Endodermal cell (in vitro differentiated cells): ENCODE measurements around the gene POU2F3. TPM values are rescaled to one million over a fixed set of nuclear protein-coding genes. Genes with fewer than 3 reads are reported as not detected.
A peak's percentile ranks its signal among the peaks of the same experiment; 100 is the strongest.

ENCODE experiments used
- DNase-seq: peaks from one replicate; pipeline ENCODE4 v3.0.0-alpha.2; 2017
- H3K27ac ChIP-seq: 2 replicates; pipeline ENCODE4 v1.5.1; 2013; ENCODE audit warnings: mild to moderate bottlenecking, low read depth, low read length, moderate library complexity
- H3K27me3 ChIP-seq: 2 replicates; pipeline ENCODE4 v1.6.1; 2013; ENCODE audit warnings: mild to moderate bottlenecking, low read length, moderate library complexity; ENCODE audit not compliant: insufficient read depth, control insufficient read depth, poor library complexity, severe bottlenecking
- H3K36me3 ChIP-seq: 2 replicates; pipeline ENCODE4 v1.7.0; 2013; ENCODE audit warnings: mild to moderate bottlenecking, low read length, moderate library complexity; ENCODE audit not compliant: control insufficient read depth, insufficient read depth
- H3K4me1 ChIP-seq: one replicate; pipeline ENCODE4 v1.7.0; 2013; ENCODE audit warnings: low read length; ENCODE audit not compliant: control insufficient read depth, insufficient read depth
- H3K4me3 ChIP-seq: 2 replicates; pipeline ENCODE4 v1.5.1; 2013; ENCODE audit warnings: mild to moderate bottlenecking, low read length, moderate library complexity
- H3K9ac ChIP-seq: 2 replicates; pipeline ENCODE4 v1.6.1; 2013; ENCODE audit warnings: mild to moderate bottlenecking, low read length, moderate library complexity; ENCODE audit not compliant: poor library complexity, severe bottlenecking; ENCODE audit errors: extremely low read depth
- H3K9me3 ChIP-seq: 2 replicates; pipeline ENCODE4 v1.6.1; 2013; ENCODE audit warnings: mild to moderate bottlenecking, low read length, moderate library complexity; ENCODE audit not compliant: control insufficient read depth
- H3K27ac Mint-ChIP-seq: 2 replicates; pipeline ENCODE4 v1.8.0; 2020; ENCODE audit warnings: mixed read lengths
- H3K27me3 Mint-ChIP-seq: 2 replicates; pipeline ENCODE4 v1.8.0; 2021; ENCODE audit warnings: mild to moderate bottlenecking, mixed read lengths; ENCODE audit not compliant: insufficient read depth
- H3K36me3 Mint-ChIP-seq: 2 replicates; pipeline ENCODE4 v1.8.0; 2020; ENCODE audit warnings: low read depth, mixed read lengths
- H3K4me1 Mint-ChIP-seq: 2 replicates; pipeline ENCODE4 v1.8.0; 2020; ENCODE audit warnings: mixed read lengths
- H3K4me3 Mint-ChIP-seq: 2 replicates; pipeline ENCODE4 v1.8.0; 2020; ENCODE audit warnings: mild to moderate bottlenecking, moderate library complexity, mixed read lengths
- H3K9me3 Mint-ChIP-seq: 2 replicates; pipeline ENCODE4 v1.8.0; 2020; ENCODE audit warnings: mild to moderate bottlenecking, mixed read lengths
- WGBS, 2 experiments: methylation state at CpG; one replicate each; pipeline versions ENCODE4 v1.1.5 to v1.1.7; 2013; ENCODE audit warnings: missing lambda C conversion rate in 2 of 2, mixed read lengths in 1 of 2; ENCODE audit not compliant: insufficient coverage in 1 of 2, insufficient read length in 1 of 2; 5-methylcytosine and 5-hydroxymethylcytosine counted together
- total RNA-seq, 2 donors: library from RNA; stranded (reverse); fragmentation: NEBNext Ultra II Directional in 1 of 2; extraction: Animal tissue kit (Norgen Biotek cat#: 25700) in 1 of 2; gene quantifications; 2 replicates in 1 of 2; 3 replicates in 1 of 2; pipeline ENCODE4 v1.2.1, GENCODE V29; 2021
- TF ChIP-seq, protein P1 (sequence below): fragments of 200-600 bp; sonication (generic); conservative IDR thresholded peaks from 2 replicates; pipeline ENCODE4 v1.5.0; 2021; ENCODE audit warnings: antibody characterized with exemption, mild to moderate bottlenecking

POU2F3 gene
- total RNA-seq, 2 donors from 2014 or later: 0.46 TPM; not detected in 1

GRCh38 chr11:120305286-120305685 lies 65.3 kb downstream of the POU2F3 start:
- WGBS, 2 experiments: 91 to 92% methylated on average over 9 to 12 of the region's 12 CpGs
- TF ChIP-seq, protein P1, sequence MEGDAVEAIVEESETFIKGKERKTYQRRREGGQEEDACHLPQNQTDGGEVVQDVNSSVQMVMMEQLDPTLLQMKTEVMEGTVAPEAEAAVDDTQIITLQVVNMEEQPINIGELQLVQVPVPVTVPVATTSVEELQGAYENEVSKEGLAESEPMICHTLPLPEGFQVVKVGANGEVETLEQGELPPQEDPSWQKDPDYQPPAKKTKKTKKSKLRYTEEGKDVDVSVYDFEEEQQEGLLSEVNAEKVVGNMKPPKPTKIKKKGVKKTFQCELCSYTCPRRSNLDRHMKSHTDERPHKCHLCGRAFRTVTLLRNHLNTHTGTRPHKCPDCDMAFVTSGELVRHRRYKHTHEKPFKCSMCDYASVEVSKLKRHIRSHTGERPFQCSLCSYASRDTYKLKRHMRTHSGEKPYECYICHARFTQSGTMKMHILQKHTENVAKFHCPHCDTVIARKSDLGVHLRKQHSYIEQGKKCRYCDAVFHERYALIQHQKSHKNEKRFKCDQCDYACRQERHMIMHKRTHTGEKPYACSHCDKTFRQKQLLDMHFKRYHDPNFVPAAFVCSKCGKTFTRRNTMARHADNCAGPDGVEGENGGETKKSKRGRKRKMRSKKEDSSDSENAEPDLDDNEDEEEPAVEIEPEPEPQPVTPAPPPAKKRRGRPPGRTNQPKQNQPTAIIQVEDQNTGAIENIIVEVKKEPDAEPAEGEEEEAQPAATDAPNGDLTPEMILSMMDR: no peak
- no peaks in the 10 kb centered on the region for H3K36me3 Mint-ChIP-seq
- no peaks in the 10 kb centered on the region for H3K36me3 ChIP-seq
- no peaks in the 10 kb centered on the region for H3K27me3 ChIP-seq
- H3K9me3 Mint-ChIP-seq: no peaks in the 10 kb centered on the region
- H3K9me3 ChIP-seq: no peaks in the 10 kb centered on the region
- H3K4me1 ChIP-seq: no peaks in the 10 kb centered on the region
- peaks cover 14% of the 10 kb centered on the region for H3K4me1 Mint-ChIP-seq
- peaks cover 9% of the 10 kb centered on the region for H3K27me3 Mint-ChIP-seq
- no peak for DNase-seq
- no peak overlapping the region for H3K4me3 ChIP-seq
- no peak overlapping the region for H3K27ac Mint-ChIP-seq
- H3K27ac ChIP-seq: no peak overlapping the region
- no peak overlapping the region for H3K9ac ChIP-seq
- no peak overlapping the region for H3K4me3 Mint-ChIP-seq

- no peak overlapping the region for H3K27ac Mint-ChIP-seq
- Histone ChIP-seq H3K9me3 (no peaks in the 10 kb centered on the region), H3K9ac (no peak overlapping the region), H3K4me3 (no peak overlapping the region), H3K36me3 (no peaks in the 10 kb centered on the region), H3K4me1 (no peaks in the 10 kb centered on the region), H3K27ac (no peak overlapping the region), H3K27me3 (no peaks in the 10 kb centered on the region)
- DNase-seq: peak; percentile 86
- TF ChIP-seq, protein P1: peak; percentile 69
- H3K27me3 Mint-ChIP-seq: peaks cover 7% of the 10 kb centered on the region
- WGBS, 2 experiments: 63 to 67% methylated on average over 4 to 11 of the region's 11 CpGs
- no peaks in the 10 kb centered on the region for H3K9me3 Mint-ChIP-seq
- H3K36me3 Mint-ChIP-seq: no peaks in the 10 kb centered on the region
- H3K4me1 Mint-ChIP-seq: peaks cover 14% of the 10 kb centered on the region
- H3K4me3 Mint-ChIP-seq: no peak overlapping the region
These were observed 66.7 kb downstream of the POU2F3 start for GRCh38 chr11:120306519-120307242.

- no peak overlapping the region for H3K4me3 ChIP-seq
- H3K9ac ChIP-seq: no peak overlapping the region
- DNase-seq: no peak
- no peaks in the 10 kb centered on the region for H3K9me3 ChIP-seq
- 93 to 96% methylated on average over 9 to 11 of the region's 11 CpGs for WGBS, 2 experiments
- Mint-ChIP-seq H3K9me3 (no peaks in the 10 kb centered on the region), H3K27ac (no peak overlapping the region), H3K4me3 (no peak overlapping the region), H3K27me3 (peaks cover 7% of the 10 kb centered on the region), H3K36me3 (no peaks in the 10 kb centered on the region), H3K4me1 (peaks cover 7% of the 10 kb centered on the region)
- no peaks in the 10 kb centered on the region for H3K4me1 ChIP-seq
- no peaks in the 10 kb centered on the region for H3K27me3 ChIP-seq
- H3K36me3 ChIP-seq: no peaks in the 10 kb centered on the region
- no peak overlapping the region for H3K27ac ChIP-seq
- TF ChIP-seq, protein P1: no peak
These were observed 67.5 kb downstream of the POU2F3 start for GRCh38 chr11:120307476-120307875.
